Measurements from ENCODE around the gene CDH12. TPM values are rescaled to one million over a fixed set of nuclear protein-coding genes. Genes with fewer than 3 reads are reported as not detected.
"Not testable (repeated sequence)": the region's sequence is repeated elsewhere in the genome, so short reads cannot be mapped to it uniquely, and the experiment has no call there.

The CDH12 gene
- polyA plus RNA-seq, 1 experiment, result not detected

- Histone ChIP-seq H3K9me3 (ENCODE audit: control insufficient read depth, insufficient read depth, low read length) (no peaks in the 10 kb centered on the region), H3K27me3 (ENCODE audit: control insufficient read depth, insufficient read depth, low read length) (no peaks in the 10 kb centered on the region), H3K27ac (ENCODE audit: low read depth, low read length) (no peak overlapping the region), H3K4me3 (ENCODE audit: low read depth, low read length) (no peak overlapping the region)
- CTCF ChIA-PET, result no interaction called here
- TF ChIP-seq CTCF (IDR thresholded peaks at IDR 0.05; ENCODE audit: low read depth, low read length), result no peak
- POLR2A ChIA-PET, result no interaction called here
- DNase-seq (ENCODE audit: low read depth, low spot score), result no peak
Measured at GRCh38 chr5:22541037-22541436, 312.1 kb downstream of the CDH12 start.

- no peak overlapping the region for H3K27ac ChIP-seq (ENCODE audit: low read depth, low read length)
- H3K9me3 ChIP-seq (ENCODE audit: control insufficient read depth, insufficient read depth, low read length), result no peaks in the 10 kb centered on the region
- ChIA-PET CTCF (no interaction called here), POLR2A (no interaction called here)
- no peaks in the 10 kb centered on the region for H3K27me3 ChIP-seq (ENCODE audit: control insufficient read depth, insufficient read depth, low read length)
- no peak for DNase-seq (ENCODE audit: low read depth, low spot score)
- no peak for TF ChIP-seq CTCF (IDR thresholded peaks at IDR 0.05; ENCODE audit: low read depth, low read length)
- H3K4me3 ChIP-seq (ENCODE audit: low read depth, low read length), result no peak overlapping the region
Measured at GRCh38 chr5:22539762-22540161, 313.4 kb downstream of the CDH12 start.

GRCh38 chr5:22531986-22532385 lies 321.2 kb downstream of the CDH12 start:
- ChIA-PET POLR2A (no interaction called here), CTCF (no interaction called here)
- no peak for DNase-seq (ENCODE audit: low read depth, low spot score)
- H3K9me3 ChIP-seq (ENCODE audit: control insufficient read depth, insufficient read depth, low read length), result no peaks in the 10 kb centered on the region
- H3K4me3 ChIP-seq (ENCODE audit: low read depth, low read length), result no peak overlapping the region
- no peak overlapping the region for H3K27ac ChIP-seq (ENCODE audit: low read depth, low read length)
- no peak for TF ChIP-seq CTCF (IDR thresholded peaks at IDR 0.05; ENCODE audit: low read depth, low read length)
- H3K27me3 ChIP-seq (ENCODE audit: control insufficient read depth, insufficient read depth, low read length), result no peaks in the 10 kb centered on the region

GRCh38 chr5:22521521-22521920 lies 331.6 kb downstream of the CDH12 start:
- DNase-seq (ENCODE audit: low read depth, low spot score), result no peak
- no peak for TF ChIP-seq CTCF (IDR thresholded peaks at IDR 0.05; ENCODE audit: low read depth, low read length)
- POLR2A ChIA-PET, result no interaction called here
- Histone ChIP-seq H3K9me3 (ENCODE audit: control insufficient read depth, insufficient read depth, low read length) (no peaks in the 10 kb centered on the region), H3K4me3 (ENCODE audit: low read depth, low read length) (no peak overlapping the region), H3K27ac (ENCODE audit: low read depth, low read length) (no peak overlapping the region), H3K27me3 (ENCODE audit: control insufficient read depth, insufficient read depth, low read length) (no peaks in the 10 kb centered on the region)
- CTCF ChIA-PET, result no interaction called here

GRCh38 chr5:22516497-22516896 lies 336.6 kb downstream of the CDH12 start:
- DNase-seq (ENCODE audit: low read depth, low spot score); CTCF ChIA-PET; H3K27me3 ChIP-seq (ENCODE audit: control insufficient read depth, insufficient read depth, low read length); H3K4me3 ChIP-seq (ENCODE audit: low read depth, low read length); POLR2A ChIA-PET; H3K9me3 ChIP-seq (ENCODE audit: control insufficient read depth, insufficient read depth, low read length); H3K27ac ChIP-seq (ENCODE audit: low read depth, low read length): not testable (repeated sequence)

- ChIA-PET CTCF (no interaction called here), POLR2A (no interaction called here)
- TF ChIP-seq CTCF (IDR thresholded peaks at IDR 0.05; ENCODE audit: low read depth, low read length), result no peak
- no peak for DNase-seq (ENCODE audit: low read depth, low spot score)
- Histone ChIP-seq H3K4me3 (ENCODE audit: low read depth, low read length) (no peak overlapping the region), H3K9me3 (ENCODE audit: control insufficient read depth, insufficient read depth, low read length) (no peaks in the 10 kb centered on the region), H3K27me3 (ENCODE audit: control insufficient read depth, insufficient read depth, low read length) (no peaks in the 10 kb centered on the region), H3K27ac (ENCODE audit: low read depth, low read length) (no peak overlapping the region)
Measured at GRCh38 chr5:22514231-22514630, 338.9 kb downstream of the CDH12 start.

Measured in AG04450 (cell line).